ENCODE results near the gene GPR55.

GPR55 gene

GRCh38 chr2:230868161-230868946, 56.7 kb downstream of the GPR55 start:
- no peak overlapping the region for H3K4me3 ChIP-seq
- in situ Hi-C loops (cut with MboI; ENCODE audit: low sequenced_read_pairs), result no loop called here
- no peaks in the 10 kb centered on the region for H3K9me3 ChIP-seq
- peak; percentile 28 to 46 for DNase-seq (ENCODE audit: low spot score in 2 of 2)
- H3K36me3 ChIP-seq (replicated peaks), result peaks cover 24% of the 10 kb centered on the region
- peaks cover 57% of the 10 kb centered on the region for H3K4me1 ChIP-seq
- H3K27me3 ChIP-seq (ENCODE audit: low read depth), result no peaks in the 10 kb centered on the region

GRCh38 chr2:230866756-230867523, 58.1 kb downstream of the GPR55 start:
- no peaks in the 10 kb centered on the region for H3K9me3 ChIP-seq
- DNase-seq (ENCODE audit: low spot score in 2 of 2), result peak in 1 of 2 experiments; percentile 57
- peaks cover 56% of the 10 kb centered on the region for H3K4me1 ChIP-seq
- peaks cover 15% of the 10 kb centered on the region for H3K36me3 ChIP-seq (replicated peaks)
- no peaks in the 10 kb centered on the region for H3K27me3 ChIP-seq (ENCODE audit: low read depth)
- peak overlapping the region; percentile 76 for H3K4me3 ChIP-seq
- in situ Hi-C loops (cut with MboI; ENCODE audit: low sequenced_read_pairs), result no loop called here

- Histone ChIP-seq H3K4me1 (peaks cover 48% of the 10 kb centered on the region), H3K27me3 (ENCODE audit: low read depth) (no peaks in the 10 kb centered on the region), H3K9me3 (no peaks in the 10 kb centered on the region), H3K4me3 (peak overlapping the region; percentile 76), H3K36me3 (replicated peaks) (peaks cover 10% of the 10 kb centered on the region)
- in situ Hi-C loops (cut with MboI; ENCODE audit: low sequenced_read_pairs), result no loop called here
- DNase-seq (ENCODE audit: low spot score in 2 of 2), result peak in 1 of 2 experiments; percentile 75
Observed at GRCh38 chr2:230865766-230866755, 59.0 kb downstream of the GPR55 start.

GRCh38 chr2:230865307-230865765, 59.7 kb downstream of the GPR55 start:
- peak in 1 of 2 experiments; percentile 58 for DNase-seq (ENCODE audit: low spot score in 2 of 2)
- in situ Hi-C loops (cut with MboI; ENCODE audit: low sequenced_read_pairs), result no loop called here
- Histone ChIP-seq H3K27me3 (ENCODE audit: low read depth) (no peaks in the 10 kb centered on the region), H3K4me3 (peak overlapping the region; percentile 76), H3K4me1 (peaks cover 44% of the 10 kb centered on the region), H3K36me3 (replicated peaks) (peaks cover 10% of the 10 kb centered on the region), H3K9me3 (no peaks in the 10 kb centered on the region)

- DNase-seq (ENCODE audit: low spot score in 2 of 2), result peak; percentile 76 to 88
- in situ Hi-C loops (cut with MboI; ENCODE audit: low sequenced_read_pairs), result no loop called here
- peaks cover 39% of the 10 kb centered on the region for H3K4me1 ChIP-seq
Observed at GRCh38 chr2:230864605-230865306, 60.3 kb downstream of the GPR55 start, which contains the start of gene ITM2C. Gene ITM2C, plus strand, starts transcription at chr2:230864942. Its CDS starts 84 bp downstream, at chr2:230865026.

GRCh38 chr2:230864122-230864604, 60.9 kb downstream of the GPR55 start:
- no peaks in the 10 kb centered on the region for H3K9me3 ChIP-seq
- no peaks in the 10 kb centered on the region for H3K27me3 ChIP-seq (ENCODE audit: low read depth)
- H3K4me1 ChIP-seq, result peaks cover 33% of the 10 kb centered on the region
- peak overlapping the region; percentile 76 for H3K4me3 ChIP-seq
- H3K36me3 ChIP-seq (replicated peaks), result peaks cover 6% of the 10 kb centered on the region
- DNase-seq (ENCODE audit: low spot score in 2 of 2), result no peak
- in situ Hi-C loops (cut with MboI; ENCODE audit: low sequenced_read_pairs), result no loop called here

More at GRCh38 chr2:230864605-230865306, 60.3 kb downstream of the GPR55 start, which contains the start of gene ITM2C:
- no peaks in the 10 kb centered on the region for H3K27me3 ChIP-seq (ENCODE audit: low read depth)
- H3K4me3 ChIP-seq, result peak within 1 kb of the TSS; percentile 76
- peaks cover 10% of the 10 kb centered on the region for H3K36me3 ChIP-seq (replicated peaks)
- no peaks in the 10 kb centered on the region for H3K9me3 ChIP-seq

GRCh38 chr2:230863442-230864121, 61.5 kb downstream of the GPR55 start:
- 0 out of 2 replicates have a peak, but pooled peaks cover under 1% of the 10 kb centered on the region for H3K27me3 ChIP-seq (ENCODE audit: low read depth)

GRCh38 chr2:230863031-230863430, 62.0 kb downstream of the GPR55 start:
- H3K9me3 ChIP-seq, result 0 out of 2 replicates have a peak, but pooled peaks cover 4% of the 10 kb centered on the region
- H3K36me3 ChIP-seq (replicated peaks), result no peaks in the 10 kb centered on the region
- peaks cover 21% of the 10 kb centered on the region for H3K4me1 ChIP-seq
- H3K4me3 ChIP-seq, result no peak overlapping the region
- no peak for DNase-seq (ENCODE audit: low spot score in 2 of 2)
- 0 out of 2 replicates have a peak, but pooled peaks cover 3% of the 10 kb centered on the region for H3K27me3 ChIP-seq (ENCODE audit: low read depth)
- in situ Hi-C loops (cut with MboI; ENCODE audit: low sequenced_read_pairs), result no loop called here

More at GRCh38 chr2:230863442-230864121, 61.5 kb downstream of the GPR55 start:
- 0 out of 2 replicates have a peak, but pooled peaks cover 2% of the 10 kb centered on the region for H3K9me3 ChIP-seq
- H3K4me3 ChIP-seq, result no peak overlapping the region
- H3K4me1 ChIP-seq, result peaks cover 27% of the 10 kb centered on the region
- in situ Hi-C loops (cut with MboI; ENCODE audit: low sequenced_read_pairs), result no loop called here
- peaks cover under 1% of the 10 kb centered on the region for H3K36me3 ChIP-seq (replicated peaks)
- DNase-seq (ENCODE audit: low spot score in 2 of 2), result no peak

- DNase-seq (ENCODE audit: low spot score in 2 of 2), result no peak
- Histone ChIP-seq H3K9me3 (0 out of 2 replicates have a peak, but pooled peaks cover 4% of the 10 kb centered on the region), H3K27me3 (ENCODE audit: low read depth) (0 out of 2 replicates have a peak, but pooled peaks cover 3% of the 10 kb centered on the region), H3K4me1 (peaks cover 14% of the 10 kb centered on the region), H3K4me3 (no peak overlapping the region), H3K36me3 (replicated peaks) (no peaks in the 10 kb centered on the region)
- in situ Hi-C loops (cut with MboI; ENCODE audit: low sequenced_read_pairs), result no loop called here
Observed at GRCh38 chr2:230862292-230862691, 62.8 kb downstream of the GPR55 start.

GRCh38 chr2:230861552-230862255, 63.3 kb downstream of the GPR55 start:
- in situ Hi-C loops (cut with MboI; ENCODE audit: low sequenced_read_pairs), result no loop called here
- Histone ChIP-seq H3K9me3 (0 out of 2 replicates have a peak, but pooled peaks cover 4% of the 10 kb centered on the region), H3K36me3 (replicated peaks) (no peaks in the 10 kb centered on the region), H3K4me1 (peaks cover 8% of the 10 kb centered on the region), H3K27me3 (ENCODE audit: low read depth) (0 out of 2 replicates have a peak, but pooled peaks cover 3% of the 10 kb centered on the region), H3K4me3 (no peak overlapping the region)
- DNase-seq (ENCODE audit: low spot score in 2 of 2), result no peak
